Globus pallidus (tissue), 1 donor: ENCODE results near the gene KRT35.
"Not testable (repeated sequence)": the region's sequence is repeated elsewhere in the genome, so short reads cannot be mapped to it uniquely, and the experiment has no call there.

Experiments used
- DNase-seq: peaks from one replicate; pipeline ENCODE4 v3.0.0-alpha.2; 2015; ENCODE audit warnings: low spot score

The KRT35 gene

GRCh38 chr17:41453066-41453465 lies 27.9 kb downstream of the KRT35 start:
- no peak for DNase-seq

GRCh38 chr17:41452281-41452680 lies 28.7 kb downstream of the KRT35 start:
- no peak for DNase-seq

- DNase-seq = no peak
Measured at GRCh38 chr17:41451154-41451728, 29.7 kb downstream of the KRT35 start.

- no peak for DNase-seq
Measured at GRCh38 chr17:41449008-41449407, 31.9 kb downstream of the KRT35 start.

- no peak for DNase-seq
Measured at GRCh38 chr17:41448506-41448905, 32.4 kb downstream of the KRT35 start.

GRCh38 chr17:41446806-41447205 lies 34.1 kb downstream of the KRT35 start:
- DNase-seq = no peak

GRCh38 chr17:41444640-41445039 lies 36.3 kb downstream of the KRT35 start:
- no peak for DNase-seq

GRCh38 chr17:41444186-41444585 lies 36.8 kb downstream of the KRT35 start:
- DNase-seq = no peak

GRCh38 chr17:41442739-41443138 lies 38.2 kb downstream of the KRT35 start:
- DNase-seq = no peak

GRCh38 chr17:41440531-41441033 lies 40.4 kb downstream of the KRT35 start, which contains the start of gene KRT38:
TSS of gene KRT38 (minus strand) at chr17:41440983. CDS start at chr17:41440921, 62 bp downstream.
- no peak for DNase-seq

- no peak for DNase-seq
Measured at GRCh38 chr17:41439375-41439774, 41.6 kb downstream of the KRT35 start.

GRCh38 chr17:41437769-41438168 lies 43.2 kb downstream of the KRT35 start:
- DNase-seq = no peak

- DNase-seq = no peak
Measured at GRCh38 chr17:41437254-41437653, 43.7 kb downstream of the KRT35 start.

GRCh38 chr17:41434415-41434814 lies 46.5 kb downstream of the KRT35 start:
- no peak for DNase-seq

- DNase-seq = no peak
Measured at GRCh38 chr17:41434005-41434404, 46.9 kb downstream of the KRT35 start.

- no peak for DNase-seq
Measured at GRCh38 chr17:41433586-41433985, 47.4 kb downstream of the KRT35 start.

- not testable (repeated sequence) for DNase-seq
Measured at GRCh38 chr17:41430376-41430775, 50.6 kb downstream of the KRT35 start.

- DNase-seq = no peak
Measured at GRCh38 chr17:41429667-41430066, 51.3 kb downstream of the KRT35 start.

GRCh38 chr17:41428591-41429291 lies 52.2 kb downstream of the KRT35 start:
- no peak for DNase-seq
